ENCODE measurements around the gene KRT9. TPM values are rescaled to one million over a fixed set of nuclear protein-coding genes. Genes with fewer than 3 reads are reported as not detected.
"Not testable (repeated sequence)": the region's sequence is repeated elsewhere in the genome, so short reads cannot be mapped to it uniquely, and the experiment has no call there.

KRT9 gene
- total RNA-seq, 2 experiments from 2014 or later: not detected

GRCh38 chr17:41585301-41586056 is 13.6 kb upstream of the KRT9 start:
- no peaks in the 10 kb centered on the region for H3K36me3 ChIP-seq (ENCODE audit: insufficient read depth, low read length)
- DNase-seq: no peak
- H3K27me3 Mint-ChIP-seq: peaks cover 47% of the 10 kb centered on the region
- POLR2A ChIA-PET: no interaction called here
- H3K36me3 Mint-ChIP-seq (ENCODE audit: low read depth): no peaks in the 10 kb centered on the region
- H3K27me3 ChIP-seq (ENCODE audit: control insufficient read depth in 1 of 2, insufficient read depth in 2 of 2, low read length in 2 of 2): peaks cover 0 to 4% of the 10 kb centered on the region in 2 experiments
- ATAC-seq (ENCODE audit: poor library complexity): no peak
- no peak overlapping the region for H3K27ac Mint-ChIP-seq
- no peak overlapping the region for H3K27ac ChIP-seq (ENCODE audit: low read depth in 1 of 2, low read length in 2 of 2)
- intact Hi-C loops (cut with DNase I, micrococcal nuclease): no loop called here
- H3K4me1 ChIP-seq (ENCODE audit: insufficient read depth, low read length): no peaks in the 10 kb centered on the region
- no peak overlapping the region for H3K4me3 Mint-ChIP-seq
- CTCF ChIA-PET: no interaction called here
- H3K9me3 ChIP-seq (ENCODE audit: control insufficient read depth in 1 of 2, insufficient read depth in 1 of 2, low read length in 2 of 2): no peaks in the 10 kb centered on the region
- H3K4me3 ChIP-seq (ENCODE audit: low read length): no peak overlapping the region
- no peaks in the 10 kb centered on the region for H3K4me1 Mint-ChIP-seq (ENCODE audit: low read depth)
- H3K9me3 Mint-ChIP-seq: no peaks in the 10 kb centered on the region
- TF ChIP-seq CTCF (IDR thresholded peaks at IDR 0.05): no peak

- intact Hi-C loops (cut with DNase I, micrococcal nuclease); H3K4me3 ChIP-seq (ENCODE audit: low read length); CTCF ChIA-PET; H3K27ac Mint-ChIP-seq; H3K36me3 ChIP-seq (ENCODE audit: insufficient read depth, low read length); H3K4me1 ChIP-seq (ENCODE audit: insufficient read depth, low read length); DNase-seq; POLR2A ChIA-PET; H3K27me3 ChIP-seq (ENCODE audit: control insufficient read depth in 1 of 2, insufficient read depth in 2 of 2, low read length in 2 of 2); H3K27ac ChIP-seq (ENCODE audit: low read depth in 1 of 2, low read length in 2 of 2); H3K9me3 ChIP-seq (ENCODE audit: control insufficient read depth in 1 of 2, insufficient read depth in 1 of 2, low read length in 2 of 2); H3K9me3 Mint-ChIP-seq; H3K4me3 Mint-ChIP-seq; H3K36me3 Mint-ChIP-seq (ENCODE audit: low read depth); ATAC-seq (ENCODE audit: poor library complexity); H3K4me1 Mint-ChIP-seq (ENCODE audit: low read depth): not testable (repeated sequence)
- H3K27me3 Mint-ChIP-seq: peaks cover 50% of the 10 kb centered on the region
These were observed 12.6 kb upstream of the KRT9 start for GRCh38 chr17:41584331-41584927.

GRCh38 chr17:41583137-41584127 is 11.6 kb upstream of the KRT9 start:
- Mint-ChIP-seq H3K36me3 (ENCODE audit: low read depth) (no peaks in the 10 kb centered on the region), H3K27ac (no peak overlapping the region), H3K9me3 (no peaks in the 10 kb centered on the region), H3K27me3 (peaks cover 51% of the 10 kb centered on the region), H3K4me3 (no peak overlapping the region), H3K4me1 (ENCODE audit: low read depth) (no peaks in the 10 kb centered on the region)
- no peak for TF ChIP-seq CTCF (IDR thresholded peaks at IDR 0.05)
- CTCF ChIA-PET: no interaction called here
- Histone ChIP-seq H3K9me3 (ENCODE audit: control insufficient read depth in 1 of 2, insufficient read depth in 1 of 2, low read length in 2 of 2) (peaks cover 0 to 3% of the 10 kb centered on the region in 2 experiments), H3K4me1 (ENCODE audit: insufficient read depth, low read length) (no peaks in the 10 kb centered on the region), H3K27ac (ENCODE audit: low read depth in 1 of 2, low read length in 2 of 2) (no peak overlapping the region), H3K27me3 (ENCODE audit: control insufficient read depth in 1 of 2, insufficient read depth in 2 of 2, low read length in 2 of 2) (peaks cover 0 to 4% of the 10 kb centered on the region in 2 experiments), H3K36me3 (ENCODE audit: insufficient read depth, low read length) (no peaks in the 10 kb centered on the region), H3K4me3 (ENCODE audit: low read length) (no peak overlapping the region)
- intact Hi-C loops (cut with DNase I, micrococcal nuclease): no loop called here
- POLR2A ChIA-PET: no interaction called here
- ATAC-seq (ENCODE audit: poor library complexity) (no peak), DNase-seq (no peak)

- ATAC-seq (ENCODE audit: poor library complexity); H3K27me3 ChIP-seq (ENCODE audit: control insufficient read depth in 1 of 2, insufficient read depth in 2 of 2, low read length in 2 of 2); H3K4me3 ChIP-seq (ENCODE audit: low read length); H3K36me3 Mint-ChIP-seq (ENCODE audit: low read depth); DNase-seq; H3K4me3 Mint-ChIP-seq; intact Hi-C loops (cut with DNase I, micrococcal nuclease); POLR2A ChIA-PET; H3K4me1 ChIP-seq (ENCODE audit: insufficient read depth, low read length); H3K9me3 Mint-ChIP-seq; H3K27ac ChIP-seq (ENCODE audit: low read depth in 1 of 2, low read length in 2 of 2); H3K27ac Mint-ChIP-seq; H3K4me1 Mint-ChIP-seq (ENCODE audit: low read depth); H3K9me3 ChIP-seq (ENCODE audit: control insufficient read depth in 1 of 2, insufficient read depth in 1 of 2, low read length in 2 of 2); CTCF ChIA-PET; H3K36me3 ChIP-seq (ENCODE audit: insufficient read depth, low read length): not testable (repeated sequence)
- peaks cover 60% of the 10 kb centered on the region for H3K27me3 Mint-ChIP-seq
These were observed 10.5 kb upstream of the KRT9 start for GRCh38 chr17:41582061-41582968.
